Stomach (tissue), 4 donors: ENCODE measurements around the gene NCOA3.

Experiments
- EP300 ChIP-seq: sonication (generic); formaldehyde crosslinking; IDR thresholded peaks from one replicate; pipeline ENCODE4 v1.6.1; 2017; ENCODE audit warnings: antibody characterized with exemption
- TF ChIP-seq, protein P1 (sequence below), 7 experiments: fragments of 450-650 bp in 4 of 7; fragments of 200-600 bp in 3 of 7; sonication (generic) in 3 of 7; IDR thresholded peaks; one replicate each; pipeline ENCODE4 v1.5.1; 2016 to 2019; ENCODE audit warnings: antibody characterized with exemption in 7 of 7, control low read depth in 2 of 7, mild to moderate bottlenecking in 1 of 7

DNA sequence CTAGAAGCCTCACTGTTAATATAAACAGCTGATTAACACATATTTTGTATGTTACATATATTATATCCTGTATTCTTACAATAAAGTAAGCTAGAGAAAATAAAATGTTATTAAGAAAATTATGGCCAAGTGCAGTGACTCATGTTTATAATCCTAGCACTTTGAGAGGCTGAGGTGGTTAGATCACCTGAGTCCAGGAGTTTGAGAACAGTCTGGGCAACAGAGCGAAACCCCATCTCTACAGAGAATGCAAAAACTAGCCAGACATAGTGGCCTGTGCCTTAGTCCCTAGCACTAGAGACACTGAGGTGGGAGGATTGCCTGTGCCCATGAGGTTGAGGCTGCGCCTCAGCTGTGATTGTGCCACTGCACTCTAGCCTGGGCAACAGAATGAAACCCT, 81.9 kb downstream of the NCOA3 start:
- TF ChIP-seq EP300: no peak
- TF ChIP-seq, protein P1, sequence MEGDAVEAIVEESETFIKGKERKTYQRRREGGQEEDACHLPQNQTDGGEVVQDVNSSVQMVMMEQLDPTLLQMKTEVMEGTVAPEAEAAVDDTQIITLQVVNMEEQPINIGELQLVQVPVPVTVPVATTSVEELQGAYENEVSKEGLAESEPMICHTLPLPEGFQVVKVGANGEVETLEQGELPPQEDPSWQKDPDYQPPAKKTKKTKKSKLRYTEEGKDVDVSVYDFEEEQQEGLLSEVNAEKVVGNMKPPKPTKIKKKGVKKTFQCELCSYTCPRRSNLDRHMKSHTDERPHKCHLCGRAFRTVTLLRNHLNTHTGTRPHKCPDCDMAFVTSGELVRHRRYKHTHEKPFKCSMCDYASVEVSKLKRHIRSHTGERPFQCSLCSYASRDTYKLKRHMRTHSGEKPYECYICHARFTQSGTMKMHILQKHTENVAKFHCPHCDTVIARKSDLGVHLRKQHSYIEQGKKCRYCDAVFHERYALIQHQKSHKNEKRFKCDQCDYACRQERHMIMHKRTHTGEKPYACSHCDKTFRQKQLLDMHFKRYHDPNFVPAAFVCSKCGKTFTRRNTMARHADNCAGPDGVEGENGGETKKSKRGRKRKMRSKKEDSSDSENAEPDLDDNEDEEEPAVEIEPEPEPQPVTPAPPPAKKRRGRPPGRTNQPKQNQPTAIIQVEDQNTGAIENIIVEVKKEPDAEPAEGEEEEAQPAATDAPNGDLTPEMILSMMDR (IDR thresholded peaks at IDR 0.05): no peak
